ENCODE data around the gene RAPGEF1.

- no peak for TF ChIP-seq CTCF (IDR thresholded peaks at IDR 0.05)
- TF ChIP-seq EP300 (IDR thresholded peaks at IDR 0.05): no peak
These were observed 117.4 kb downstream of the RAPGEF1 start for GRCh38 chr9:131622523-131622922.

Measured in ovary (tissue), 3 donors.